ENCODE results near the gene ISG20L2.

Gene ISG20L2

DNA sequence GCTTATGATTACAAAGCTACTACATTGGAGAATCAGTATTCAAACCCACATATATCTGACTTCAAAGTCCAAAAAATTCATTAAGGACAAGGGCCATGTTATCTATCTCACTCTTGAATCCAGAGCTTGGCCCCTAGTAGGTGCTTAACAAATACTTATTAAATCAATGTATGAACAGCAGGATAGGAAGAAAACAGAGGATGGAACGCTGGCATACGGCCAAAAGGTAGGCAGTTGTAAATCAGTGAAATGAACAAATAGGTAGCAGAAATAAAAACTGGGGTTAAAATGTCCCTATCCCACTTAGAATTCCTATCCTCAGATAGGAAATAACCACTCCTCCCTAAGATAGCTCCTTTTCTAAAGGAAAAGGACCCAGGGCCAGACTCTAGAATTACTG lies 10.3 kb upstream of the ISG20L2 start:
- no peak for DNase-seq (ENCODE audit: low read depth)
- H3K4me3 ChIP-seq (ENCODE audit: low read length), result no peak overlapping the region
- TF ChIP-seq, protein P1, sequence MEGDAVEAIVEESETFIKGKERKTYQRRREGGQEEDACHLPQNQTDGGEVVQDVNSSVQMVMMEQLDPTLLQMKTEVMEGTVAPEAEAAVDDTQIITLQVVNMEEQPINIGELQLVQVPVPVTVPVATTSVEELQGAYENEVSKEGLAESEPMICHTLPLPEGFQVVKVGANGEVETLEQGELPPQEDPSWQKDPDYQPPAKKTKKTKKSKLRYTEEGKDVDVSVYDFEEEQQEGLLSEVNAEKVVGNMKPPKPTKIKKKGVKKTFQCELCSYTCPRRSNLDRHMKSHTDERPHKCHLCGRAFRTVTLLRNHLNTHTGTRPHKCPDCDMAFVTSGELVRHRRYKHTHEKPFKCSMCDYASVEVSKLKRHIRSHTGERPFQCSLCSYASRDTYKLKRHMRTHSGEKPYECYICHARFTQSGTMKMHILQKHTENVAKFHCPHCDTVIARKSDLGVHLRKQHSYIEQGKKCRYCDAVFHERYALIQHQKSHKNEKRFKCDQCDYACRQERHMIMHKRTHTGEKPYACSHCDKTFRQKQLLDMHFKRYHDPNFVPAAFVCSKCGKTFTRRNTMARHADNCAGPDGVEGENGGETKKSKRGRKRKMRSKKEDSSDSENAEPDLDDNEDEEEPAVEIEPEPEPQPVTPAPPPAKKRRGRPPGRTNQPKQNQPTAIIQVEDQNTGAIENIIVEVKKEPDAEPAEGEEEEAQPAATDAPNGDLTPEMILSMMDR (conservative IDR thresholded peaks at IDR 0.05; ENCODE audit: low read length), result no peak

DNA sequence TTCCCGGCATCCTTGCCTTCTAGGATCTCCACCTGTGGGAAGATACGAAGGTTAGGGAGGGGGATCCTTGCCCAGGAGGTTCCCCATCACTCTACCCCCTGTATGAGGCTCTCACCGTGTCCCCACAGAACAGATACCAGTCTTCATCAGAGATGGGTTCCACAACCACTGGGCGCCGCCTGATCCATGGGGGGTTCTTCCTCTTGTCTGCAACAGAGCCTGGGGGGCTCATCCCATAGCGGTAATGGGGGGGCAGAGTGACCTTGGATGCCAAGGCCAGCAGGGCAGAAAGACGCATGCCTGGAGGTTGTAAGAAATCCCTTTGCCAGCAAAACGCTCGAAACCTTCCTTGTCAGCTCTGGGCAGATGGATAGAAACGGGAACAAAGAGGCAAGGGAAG lies 9.8 kb upstream of the ISG20L2 start:
- no peak for DNase-seq (ENCODE audit: low read depth)
- TF ChIP-seq, protein P1 (conservative IDR thresholded peaks at IDR 0.05; ENCODE audit: low read length), result no peak
- H3K4me3 ChIP-seq (ENCODE audit: low read length), result no peak overlapping the region

DNA sequence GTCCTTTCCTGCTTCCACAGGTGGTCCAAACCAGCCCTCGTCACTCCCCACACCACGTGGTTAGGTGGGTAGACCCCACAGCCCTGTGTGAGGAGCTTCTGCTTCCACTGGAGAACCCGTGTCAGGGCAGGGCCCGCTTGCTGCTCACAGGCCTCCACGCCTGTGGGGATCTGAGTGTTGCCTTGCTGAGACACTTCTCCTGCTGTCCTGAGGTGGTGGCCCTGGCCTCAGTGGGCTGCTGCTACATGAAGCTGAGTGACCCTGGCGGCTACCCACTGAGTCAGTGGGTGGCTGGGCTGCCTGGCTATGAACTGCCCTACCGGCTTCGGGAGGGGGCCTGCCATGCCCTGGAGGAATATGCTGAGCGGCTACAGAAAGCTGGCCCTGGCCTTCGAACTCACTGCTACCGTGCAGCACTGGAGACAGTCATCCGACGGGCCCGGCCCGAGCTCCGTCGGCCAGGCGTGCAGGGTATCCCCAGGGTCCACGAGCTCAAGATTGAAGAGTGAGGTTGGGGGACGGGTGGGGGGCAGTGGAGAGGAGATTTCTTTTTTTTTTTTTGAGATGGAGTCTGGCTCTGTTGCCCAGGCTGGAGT lies 5.5 kb upstream of the ISG20L2 start:
- TF ChIP-seq, protein P1 (conservative IDR thresholded peaks at IDR 0.05; ENCODE audit: low read length), result no peak
- H3K4me3 ChIP-seq (ENCODE audit: low read length), result no peak overlapping the region
- DNase-seq (ENCODE audit: low read depth), result no peak

DNA sequence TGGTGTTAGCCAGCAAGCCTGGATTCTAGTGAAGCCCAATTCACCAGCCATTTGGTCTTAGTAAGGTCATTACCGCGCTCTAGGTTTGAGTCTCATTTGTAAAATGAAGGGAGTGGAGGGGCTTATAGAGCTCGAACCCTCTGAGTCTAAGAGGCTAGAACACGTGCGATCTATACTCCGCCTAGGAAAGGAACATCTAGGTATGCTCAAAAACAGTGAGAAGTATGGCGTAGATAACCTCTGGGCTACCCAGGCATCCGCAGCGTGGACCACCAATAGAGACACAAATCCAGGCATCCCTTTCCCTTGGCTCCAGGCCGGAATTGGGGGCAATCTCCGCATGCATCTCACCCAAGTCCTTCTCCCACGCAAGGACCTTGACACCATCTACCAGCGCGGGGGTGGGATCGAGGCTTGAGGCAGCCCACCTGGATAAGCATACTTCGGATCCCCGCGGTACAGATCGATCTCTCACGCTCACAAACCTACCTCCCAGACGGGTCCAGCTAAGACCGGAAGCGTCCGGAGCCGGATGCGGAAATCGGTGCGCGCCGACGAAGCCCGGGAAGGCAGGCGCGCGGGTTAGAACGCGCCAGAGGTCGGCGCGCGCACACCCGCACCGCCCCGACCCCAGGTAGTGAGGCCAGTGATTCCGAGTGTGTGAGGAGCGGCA lies 504 bp downstream of the ISG20L2 start, which contains the start of gene METTL25B:
METTL25B (plus strand) TSS at position 544 of the 673 bp plus-strand sequence. CDS start 636 bp downstream, outside the sequence.
- TF ChIP-seq, protein P1 (conservative IDR thresholded peaks at IDR 0.05; ENCODE audit: low read length), result no peak
- peak; percentile 75 for DNase-seq (ENCODE audit: low read depth)
- peak within 1 kb of the TSS; percentile 100 for H3K4me3 ChIP-seq (ENCODE audit: low read length)

DNA sequence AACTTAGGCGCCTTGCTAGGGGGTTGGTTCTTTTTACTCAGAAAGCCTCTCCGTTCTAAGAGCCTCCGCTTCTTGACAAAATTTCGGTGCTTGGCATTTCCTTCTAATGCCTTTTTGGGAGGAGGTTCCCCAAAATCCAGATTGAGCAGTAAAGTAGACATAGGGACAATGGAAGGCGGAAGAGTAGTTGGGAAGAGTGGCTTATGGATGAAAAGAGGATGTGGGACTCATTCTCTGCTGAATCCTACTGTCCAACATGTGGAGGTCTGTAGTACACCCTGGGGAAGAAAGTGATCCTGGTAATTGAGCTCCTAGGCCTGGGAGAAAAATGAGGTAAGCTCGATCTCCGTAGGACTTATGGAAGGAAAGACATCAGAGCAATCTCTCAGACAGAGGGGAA lies 1.1 kb downstream of the ISG20L2 start:
- TF ChIP-seq, protein P1 (conservative IDR thresholded peaks at IDR 0.05; ENCODE audit: low read length), result no peak
- peak overlapping the region; percentile 100 for H3K4me3 ChIP-seq (ENCODE audit: low read length)
- no peak for DNase-seq (ENCODE audit: low read depth)

DNA sequence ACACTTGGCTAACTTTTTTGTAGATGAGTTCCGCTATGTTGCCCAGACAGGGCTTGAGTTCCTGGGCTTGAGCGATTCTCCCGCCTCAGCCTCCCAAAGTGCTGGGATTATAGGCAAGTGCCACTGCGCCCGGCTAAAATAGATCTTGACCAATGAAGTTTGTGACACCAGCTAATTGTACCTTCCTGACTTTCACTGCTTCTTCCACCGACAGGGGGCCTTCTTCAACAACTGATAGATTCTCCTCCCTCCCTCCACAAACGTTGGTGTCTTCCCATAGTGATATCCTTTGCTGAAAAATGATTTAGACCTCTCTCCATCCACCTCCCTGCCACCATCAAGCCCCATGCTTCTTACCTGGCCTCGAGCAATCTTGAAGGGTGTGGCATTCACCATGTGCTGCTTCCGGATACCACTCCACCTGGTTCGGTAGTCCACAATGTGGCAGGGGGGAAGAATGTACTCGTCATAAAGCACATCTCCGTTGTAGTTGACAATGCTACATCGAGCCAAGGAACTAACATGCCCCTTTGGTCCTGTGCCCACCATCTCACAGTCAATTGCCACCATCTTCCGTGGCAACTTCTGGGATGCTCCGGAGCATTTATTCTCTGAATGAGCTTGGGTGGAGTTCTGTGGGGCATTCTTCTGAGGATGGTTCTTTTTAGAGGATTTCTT lies 1.9 kb downstream of the ISG20L2 start:
- DNase-seq (ENCODE audit: low read depth), result peak; percentile 74
- TF ChIP-seq, protein P1 (conservative IDR thresholded peaks at IDR 0.05; ENCODE audit: low read length), result peak; percentile 80
- peak overlapping the region; percentile 100 for H3K4me3 ChIP-seq (ENCODE audit: low read length)

Data from AG10803 (cell line).